Lower lobe of right lung (tissue), 2 donors: ENCODE measurements around the gene NSD2. TPM values are rescaled to one million over a fixed set of nuclear protein-coding genes. Genes with fewer than 3 reads are reported as not detected.
A peak's percentile ranks its signal among the peaks of the same experiment; 100 is the strongest.

Experiments used
- ATAC-seq, 2 donors: fragments of 200-7000 bp; cut with Tn5 transposase; one replicate each; pipeline ENCODE4 v1.9.1; 2020 to 2022; ENCODE audit warnings: mild to moderate bottlenecking in 2 of 2, moderate library complexity in 2 of 2
- DNase-seq: peaks from one replicate; pipeline ENCODE4 v3.0.0-alpha.2; 2020
- H3K27ac ChIP-seq: fragments of 200-600 bp; one replicate; pipeline ENCODE4 v1.8.0; 2022
- H3K27me3 ChIP-seq: fragments of 200-600 bp; one replicate; pipeline ENCODE4 v1.8.0; 2022; ENCODE audit warnings: low read depth
- H3K36me3 ChIP-seq: fragments of 200-600 bp; one replicate; pipeline ENCODE4 v1.8.0; 2022; ENCODE audit warnings: mild to moderate bottlenecking
- H3K4me1 ChIP-seq: fragments of 200-600 bp; one replicate; pipeline ENCODE4 v1.8.0; 2022
- H3K4me3 ChIP-seq: fragments of 200-600 bp; one replicate; pipeline ENCODE4 v1.8.0; 2022; ENCODE audit warnings: mild to moderate bottlenecking
- H3K9me3 ChIP-seq: fragments of 200-600 bp; one replicate; pipeline ENCODE4 v1.8.0; 2022
- intact Hi-C: fragments of 100-400 bp; cut with DNase I; formaldehyde crosslinking; loops from one replicate; pipeline ENCODE4 v1.11.0; 2022
- total RNA-seq: library from RNA; stranded (reverse); fragmentation: NEBNext Ultra II Directional; extraction: Animal tissue kit (Norgen Biotek cat#: 25700); gene quantifications from one replicate; pipeline ENCODE4 v1.2.1, GENCODE V29; 2021
- TF ChIP-seq, protein P1 (sequence below): fragments of 200-600 bp; IDR thresholded peaks from one replicate; pipeline ENCODE4 v1.8.0; 2022; ENCODE audit warnings: antibody characterized with exemption, mild to moderate bottlenecking
- donor health status: DM: no; HTN: yes; CAD: no; lungs with severe emphysema.

The NSD2 gene
- total RNA-seq, 1 donor from 2014 or later = 52.9 TPM

DNA sequence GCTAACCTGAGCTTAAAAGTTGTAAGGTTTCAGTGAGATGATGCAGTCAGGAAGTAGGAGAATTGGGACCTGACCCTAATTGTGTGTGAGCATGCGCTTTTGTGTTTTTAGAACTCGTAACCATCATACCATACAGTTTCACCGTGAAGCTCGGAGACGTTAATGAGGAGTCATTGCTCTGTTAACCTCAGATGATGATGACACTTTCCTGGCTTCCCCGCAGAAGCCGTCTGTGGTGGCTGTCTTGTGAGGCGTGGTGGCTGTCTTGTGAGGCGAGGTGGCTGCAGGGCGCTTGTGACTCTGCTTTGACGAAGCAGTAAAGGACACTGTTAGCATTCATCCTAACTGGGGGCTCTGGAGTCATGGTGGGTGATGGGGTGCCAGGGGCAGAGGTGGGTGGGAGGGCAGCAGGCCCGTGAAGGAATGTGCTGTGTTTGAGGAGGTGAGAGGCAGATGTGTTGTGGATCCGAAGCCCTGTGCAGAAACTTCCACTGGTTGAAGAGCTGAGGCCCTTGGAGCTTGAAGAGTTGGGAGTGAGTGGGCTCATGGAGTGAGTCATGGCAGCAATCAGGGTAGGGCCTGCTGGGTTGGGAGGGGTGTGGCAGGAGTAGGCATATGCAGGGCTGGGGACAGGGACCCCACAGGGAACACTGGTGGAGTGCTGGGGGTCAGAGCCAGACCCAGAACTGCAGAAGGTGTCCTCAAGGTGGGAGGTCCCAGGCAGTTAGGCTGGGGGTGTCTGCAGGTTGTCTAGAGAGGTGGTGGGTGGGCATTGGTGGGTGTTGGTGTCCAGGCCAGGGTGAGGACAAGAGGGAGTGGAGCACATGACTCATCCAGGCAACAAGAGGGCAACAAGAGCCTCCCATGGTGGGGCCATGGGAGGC lies 57.4 kb downstream of the NSD2 start:
- Histone ChIP-seq H3K9me3 (no peaks in the 10 kb centered on the region), H3K27ac (no peak overlapping the region), H3K36me3 (peaks cover 34% of the 10 kb centered on the region), H3K4me1 (no peaks in the 10 kb centered on the region), H3K27me3 (no peaks in the 10 kb centered on the region), H3K4me3 (no peak overlapping the region)
- no peak for DNase-seq
- TF ChIP-seq, protein P1, sequence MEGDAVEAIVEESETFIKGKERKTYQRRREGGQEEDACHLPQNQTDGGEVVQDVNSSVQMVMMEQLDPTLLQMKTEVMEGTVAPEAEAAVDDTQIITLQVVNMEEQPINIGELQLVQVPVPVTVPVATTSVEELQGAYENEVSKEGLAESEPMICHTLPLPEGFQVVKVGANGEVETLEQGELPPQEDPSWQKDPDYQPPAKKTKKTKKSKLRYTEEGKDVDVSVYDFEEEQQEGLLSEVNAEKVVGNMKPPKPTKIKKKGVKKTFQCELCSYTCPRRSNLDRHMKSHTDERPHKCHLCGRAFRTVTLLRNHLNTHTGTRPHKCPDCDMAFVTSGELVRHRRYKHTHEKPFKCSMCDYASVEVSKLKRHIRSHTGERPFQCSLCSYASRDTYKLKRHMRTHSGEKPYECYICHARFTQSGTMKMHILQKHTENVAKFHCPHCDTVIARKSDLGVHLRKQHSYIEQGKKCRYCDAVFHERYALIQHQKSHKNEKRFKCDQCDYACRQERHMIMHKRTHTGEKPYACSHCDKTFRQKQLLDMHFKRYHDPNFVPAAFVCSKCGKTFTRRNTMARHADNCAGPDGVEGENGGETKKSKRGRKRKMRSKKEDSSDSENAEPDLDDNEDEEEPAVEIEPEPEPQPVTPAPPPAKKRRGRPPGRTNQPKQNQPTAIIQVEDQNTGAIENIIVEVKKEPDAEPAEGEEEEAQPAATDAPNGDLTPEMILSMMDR = no peak
- peak; percentile 22 to 32 for ATAC-seq
- intact Hi-C loops = no loop called here

DNA sequence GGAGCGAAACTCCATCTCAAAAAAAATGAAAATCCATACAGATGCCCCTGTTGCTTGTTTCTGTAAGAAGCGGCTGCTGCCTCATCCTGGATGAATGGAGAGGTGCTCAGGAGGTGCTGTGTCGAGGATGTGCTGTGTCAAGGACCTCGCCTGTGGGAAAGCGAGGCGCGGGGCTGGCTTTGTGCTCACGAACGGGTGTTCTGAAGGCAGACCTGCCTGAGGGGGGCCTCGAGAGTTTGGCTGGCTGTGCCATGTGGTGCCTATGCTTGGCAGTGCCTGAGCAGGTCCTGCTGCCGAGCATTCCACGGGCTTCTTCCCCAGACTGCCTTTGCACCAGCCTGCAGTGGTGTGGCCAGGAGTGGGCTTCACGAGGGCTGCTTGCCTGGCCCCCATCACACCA lies 61.5 kb downstream of the NSD2 start:
- Histone ChIP-seq H3K9me3 (no peaks in the 10 kb centered on the region), H3K36me3 (peaks cover 53% of the 10 kb centered on the region), H3K4me1 (no peaks in the 10 kb centered on the region), H3K27me3 (no peaks in the 10 kb centered on the region), H3K27ac (no peak overlapping the region), H3K4me3 (no peak overlapping the region)
- intact Hi-C loops = no loop called here
- TF ChIP-seq, protein P1 = no peak
- no peak for ATAC-seq
- no peak for DNase-seq

- DNase-seq = no peak
- intact Hi-C loops = no loop called here
- Histone ChIP-seq H3K4me3 (no peak overlapping the region), H3K4me1 (no peaks in the 10 kb centered on the region), H3K27me3 (no peaks in the 10 kb centered on the region), H3K36me3 (peaks cover 63% of the 10 kb centered on the region), H3K27ac (no peak overlapping the region), H3K9me3 (no peaks in the 10 kb centered on the region)
- no peak for ATAC-seq
- TF ChIP-seq, protein P1 = no peak
These were observed 62.5 kb downstream of the NSD2 start for GRCh38 chr4:1933700-1934099.

DNA sequence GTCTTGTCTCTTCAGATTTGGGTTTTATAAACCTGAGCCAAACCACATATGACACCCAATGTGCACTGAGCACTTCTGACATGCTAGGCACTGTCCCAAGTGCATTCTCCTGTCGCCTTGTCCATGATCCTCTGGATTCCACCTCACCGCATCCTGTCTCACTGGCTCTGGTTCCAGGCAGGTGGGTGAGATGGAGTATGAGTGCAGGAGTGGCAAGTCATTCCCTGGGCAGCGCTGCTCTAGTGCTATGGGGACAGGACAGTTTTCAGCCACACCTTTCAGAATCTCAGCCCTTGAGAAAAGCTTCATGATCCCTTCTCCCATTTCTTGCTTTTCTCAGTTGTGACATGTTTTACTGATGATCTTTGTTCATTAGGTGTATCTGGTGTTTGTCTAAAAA lies 66.4 kb downstream of the NSD2 start:
- H3K36me3 ChIP-seq = peaks cover 77% of the 10 kb centered on the region
- ATAC-seq (no peak), DNase-seq (no peak)

GRCh38 chr4:1938027-1938426 lies 66.8 kb downstream of the NSD2 start:
- H3K27me3 ChIP-seq = no peaks in the 10 kb centered on the region
- H3K4me3 ChIP-seq = no peak overlapping the region
- no peaks in the 10 kb centered on the region for H3K4me1 ChIP-seq
- H3K9me3 ChIP-seq = no peaks in the 10 kb centered on the region
- no peak for ATAC-seq
- H3K27ac ChIP-seq = no peak overlapping the region
- intact Hi-C loops = no loop called here
- TF ChIP-seq, protein P1 = no peak
- DNase-seq = no peak
- peaks cover 77% of the 10 kb centered on the region for H3K36me3 ChIP-seq

More for the DNA sequence above, 66.4 kb downstream of the NSD2 start:
- H3K9me3 ChIP-seq = no peaks in the 10 kb centered on the region
- H3K4me3 ChIP-seq = no peak overlapping the region
- intact Hi-C loops = no loop called here
- TF ChIP-seq, protein P1 = no peak
- no peak overlapping the region for H3K27ac ChIP-seq
- H3K4me1 ChIP-seq = no peaks in the 10 kb centered on the region
- H3K27me3 ChIP-seq = no peaks in the 10 kb centered on the region
